Measurements from ENCODE around the gene HOXD10. TPM values are rescaled to one million over a fixed set of nuclear protein-coding genes. Genes with fewer than 3 reads are reported as not detected.

The HOXD10 gene
- total RNA-seq, 2 donors from 2014 or later = 10.4 to 32.5 TPM

- no peak for DNase-seq (ENCODE audit: low spot score)
- TF ChIP-seq CTCF (IDR thresholded peaks at IDR 0.05) (no peak), POLR2AphosphoS5 (IDR thresholded peaks at IDR 0.05) (no peak), POLR2A (IDR thresholded peaks at IDR 0.05) (no peak)
- 30% methylated on average over 7 of the region's 7 CpGs for WGBS
- intact Hi-C loops (cut with DNase I) = loop anchor here (5.0 kb wide), 1 partner anchor 74 kb away; the partner anchor contains the start of gene LNPK
- H3K27me3 ChIP-seq (replicated peaks; ENCODE audit: insufficient read depth) = peaks cover 11% of the 10 kb centered on the region
- no peaks in the 10 kb centered on the region for H3K36me3 ChIP-seq
- H3K9me3 ChIP-seq = no peaks in the 10 kb centered on the region
- H3K27ac ChIP-seq = no peak overlapping the region
- no peak overlapping the region for H3K4me3 ChIP-seq
- no peaks in the 10 kb centered on the region for H3K4me1 ChIP-seq (replicated peaks)
Observed at GRCh38 chr2:176076063-176076462, 40.5 kb upstream of the HOXD10 start.

GRCh38 chr2:176076796-176077195 is 39.8 kb upstream of the HOXD10 start:
- Histone ChIP-seq H3K27me3 (replicated peaks; ENCODE audit: insufficient read depth) (peaks cover 13% of the 10 kb centered on the region), H3K4me3 (no peak overlapping the region), H3K9me3 (no peaks in the 10 kb centered on the region), H3K4me1 (replicated peaks) (no peaks in the 10 kb centered on the region), H3K27ac (no peak overlapping the region), H3K36me3 (no peaks in the 10 kb centered on the region)
- 60% methylated on average over 2 of the region's 2 CpGs for WGBS
- TF ChIP-seq CTCF (IDR thresholded peaks at IDR 0.05) (no peak), POLR2AphosphoS5 (IDR thresholded peaks at IDR 0.05) (no peak), POLR2A (IDR thresholded peaks at IDR 0.05) (no peak)
- no peak for DNase-seq (ENCODE audit: low spot score)
- intact Hi-C loops (cut with DNase I) = loop anchor here (5.0 kb wide), 1 partner anchor 74 kb away; the partner anchor contains the start of gene LNPK

- Histone ChIP-seq H3K9me3 (no peaks in the 10 kb centered on the region), H3K36me3 (no peaks in the 10 kb centered on the region), H3K27me3 (replicated peaks; ENCODE audit: insufficient read depth) (peaks cover 28% of the 10 kb centered on the region), H3K27ac (peak overlapping the region; percentile 55 to 59), H3K4me3 (peak overlapping the region; percentile 12 to 33), H3K4me1 (replicated peaks) (no peaks in the 10 kb centered on the region)
- intact Hi-C loops (cut with DNase I) = loop anchor here (5.0 kb wide), 1 partner anchor 76 kb away; the partner anchor contains the start of gene LNPK
- no peak for DNase-seq (ENCODE audit: low spot score)
- TF ChIP-seq CTCF (IDR thresholded peaks at IDR 0.05) (no peak), POLR2A (IDR thresholded peaks at IDR 0.05) (no peak), POLR2AphosphoS5 (IDR thresholded peaks at IDR 0.05) (no peak)
- WGBS = 39% methylated on average over 25 of the region's 25 CpGs
Observed at GRCh38 chr2:176078541-176079284, 37.9 kb upstream of the HOXD10 start.

GRCh38 chr2:176079285-176079830 is 37.2 kb upstream of the HOXD10 start:
- TF ChIP-seq CTCF (IDR thresholded peaks at IDR 0.05) (no peak), POLR2AphosphoS5 (IDR thresholded peaks at IDR 0.05) (no peak), POLR2A (IDR thresholded peaks at IDR 0.05) (no peak)
- DNase-seq (ENCODE audit: low spot score) = no peak
- Histone ChIP-seq H3K4me3 (peak overlapping the region; percentile 12 to 33), H3K4me1 (replicated peaks) (no peaks in the 10 kb centered on the region), H3K36me3 (no peaks in the 10 kb centered on the region), H3K27me3 (replicated peaks; ENCODE audit: insufficient read depth) (peaks cover 28% of the 10 kb centered on the region), H3K27ac (peak overlapping the region; percentile 55 to 59), H3K9me3 (no peaks in the 10 kb centered on the region)
- intact Hi-C loops (cut with DNase I) = loop anchor here (5.0 kb wide), 1 partner anchor 77 kb away; the partner anchor contains the start of gene LNPK
- WGBS = 12% methylated on average over 30 of the region's 30 CpGs
